ENCODE results near the gene SEMA3E. TPM values are rescaled to one million over a fixed set of nuclear protein-coding genes. Genes with fewer than 3 reads are reported as not detected.

Gene SEMA3E
- total and polyA plus RNA-seq, 5 donors from 2014 or later, result not detected

GRCh38 chr7:83610649-83611304 is 38.2 kb downstream of the SEMA3E start:
- Mint-ChIP-seq H3K27ac (no peak overlapping the region), H3K4me1 (no peaks in the 10 kb centered on the region), H3K9me3 (peaks cover 0 to 11% (median 7%) of the 10 kb centered on the region in 7 donors), H3K36me3 (no peaks in the 10 kb centered on the region), H3K27me3 (no peaks in the 10 kb centered on the region), H3K4me3 (no peak overlapping the region)
- H3K27ac ChIP-seq (ENCODE audit: insufficient read depth, low read length, poor library complexity, severe bottlenecking), result no peak overlapping the region
- H3K4me3 ChIP-seq (ENCODE audit: low read depth, low read length), result no peak overlapping the region
- DNase-seq, result no peak
- H3K36me3 ChIP-seq (ENCODE audit: control insufficient read depth, insufficient read depth, low read length), result no peaks in the 10 kb centered on the region
- H3K4me1 ChIP-seq (ENCODE audit: control insufficient read depth, insufficient read depth, low read length, poor library complexity, severe bottlenecking), result no peaks in the 10 kb centered on the region
- no peak for ATAC-seq (ENCODE audit: low read depth in 2 of 2)
- no peaks in the 10 kb centered on the region for H3K27me3 ChIP-seq (ENCODE audit: control insufficient read depth, insufficient read depth, low read length)
- peaks cover 6 to 7% of the 10 kb centered on the region in 2 experiments for H3K9me3 ChIP-seq (ENCODE audit: control insufficient read depth in 2 of 2, low read length in 2 of 2)

GRCh38 chr7:83608716-83609115 is 40.2 kb downstream of the SEMA3E start:
- Mint-ChIP-seq H3K9me3 (peaks cover 0 to 15% (median 6%) of the 10 kb centered on the region in 7 donors), H3K27me3 (no peaks in the 10 kb centered on the region), H3K27ac (no peak overlapping the region), H3K4me1 (no peaks in the 10 kb centered on the region), H3K36me3 (no peaks in the 10 kb centered on the region), H3K4me3 (no peak overlapping the region)
- no peak for ATAC-seq (ENCODE audit: low read depth in 2 of 2)
- Histone ChIP-seq H3K27ac (ENCODE audit: insufficient read depth, low read length, poor library complexity, severe bottlenecking) (no peak overlapping the region), H3K36me3 (ENCODE audit: control insufficient read depth, insufficient read depth, low read length) (no peaks in the 10 kb centered on the region), H3K27me3 (ENCODE audit: control insufficient read depth, insufficient read depth, low read length) (no peaks in the 10 kb centered on the region), H3K4me3 (ENCODE audit: low read depth, low read length) (no peak overlapping the region), H3K9me3 (ENCODE audit: control insufficient read depth in 2 of 2, low read length in 2 of 2) (peaks cover 6 to 7% of the 10 kb centered on the region in 2 experiments), H3K4me1 (ENCODE audit: control insufficient read depth, insufficient read depth, low read length, poor library complexity, severe bottlenecking) (no peaks in the 10 kb centered on the region)
- no peak for DNase-seq

GRCh38 chr7:83603649-83604048 is 45.3 kb downstream of the SEMA3E start:
- Histone ChIP-seq H3K9me3 (ENCODE audit: control insufficient read depth in 2 of 2, low read length in 2 of 2) (peaks cover 0 to 7% of the 10 kb centered on the region in 2 experiments), H3K4me3 (ENCODE audit: low read depth, low read length) (no peak overlapping the region), H3K27ac (ENCODE audit: insufficient read depth, low read length, poor library complexity, severe bottlenecking) (no peak overlapping the region), H3K36me3 (ENCODE audit: control insufficient read depth, insufficient read depth, low read length) (no peaks in the 10 kb centered on the region), H3K4me1 (ENCODE audit: control insufficient read depth, insufficient read depth, low read length, poor library complexity, severe bottlenecking) (no peaks in the 10 kb centered on the region), H3K27me3 (ENCODE audit: control insufficient read depth, insufficient read depth, low read length) (no peaks in the 10 kb centered on the region)
- DNase-seq (no peak), ATAC-seq (ENCODE audit: low read depth in 2 of 2) (no peak)
- H3K4me1 Mint-ChIP-seq, result no peaks in the 10 kb centered on the region
- no peaks in the 10 kb centered on the region for H3K36me3 Mint-ChIP-seq
- H3K4me3 Mint-ChIP-seq, result no peak overlapping the region
- peaks cover 4 to 18% (median 8%) of the 10 kb centered on the region in 7 donors for H3K9me3 Mint-ChIP-seq
- no peak overlapping the region for H3K27ac Mint-ChIP-seq
- H3K27me3 Mint-ChIP-seq, result no peaks in the 10 kb centered on the region

- no peak overlapping the region for H3K4me3 Mint-ChIP-seq
- peaks cover 3 to 26% (median 6%) of the 10 kb centered on the region in 7 donors for H3K9me3 Mint-ChIP-seq
- Histone ChIP-seq H3K27me3 (ENCODE audit: control insufficient read depth, insufficient read depth, low read length) (no peaks in the 10 kb centered on the region), H3K36me3 (ENCODE audit: control insufficient read depth, insufficient read depth, low read length) (no peaks in the 10 kb centered on the region), H3K4me3 (ENCODE audit: low read depth, low read length) (no peak overlapping the region), H3K27ac (ENCODE audit: insufficient read depth, low read length, poor library complexity, severe bottlenecking) (no peak overlapping the region), H3K9me3 (ENCODE audit: control insufficient read depth in 2 of 2, low read length in 2 of 2) (peaks cover 0 to 2% of the 10 kb centered on the region in 2 experiments), H3K4me1 (ENCODE audit: control insufficient read depth, insufficient read depth, low read length, poor library complexity, severe bottlenecking) (no peaks in the 10 kb centered on the region)
- H3K4me1 Mint-ChIP-seq, result no peaks in the 10 kb centered on the region
- no peaks in the 10 kb centered on the region for H3K36me3 Mint-ChIP-seq
- no peak for ATAC-seq (ENCODE audit: low read depth in 2 of 2)
- DNase-seq, result no peak
- no peaks in the 10 kb centered on the region for H3K27me3 Mint-ChIP-seq
- H3K27ac Mint-ChIP-seq, result no peak overlapping the region
These were observed 49.8 kb downstream of the SEMA3E start for GRCh38 chr7:83599131-83599530.

GRCh38 chr7:83593921-83594475 is 54.9 kb downstream of the SEMA3E start:
- no peaks in the 10 kb centered on the region for H3K27me3 Mint-ChIP-seq
- no peak for ATAC-seq (ENCODE audit: low read depth in 2 of 2)
- H3K36me3 Mint-ChIP-seq, result no peaks in the 10 kb centered on the region

GRCh38 chr7:83588602-83589240 is 60.2 kb downstream of the SEMA3E start:
- Histone ChIP-seq H3K4me1 (ENCODE audit: control insufficient read depth, insufficient read depth, low read length, poor library complexity, severe bottlenecking) (no peaks in the 10 kb centered on the region), H3K36me3 (ENCODE audit: control insufficient read depth, insufficient read depth, low read length) (no peaks in the 10 kb centered on the region), H3K27me3 (ENCODE audit: control insufficient read depth, insufficient read depth, low read length) (no peaks in the 10 kb centered on the region), H3K9me3 (ENCODE audit: control insufficient read depth in 2 of 2, low read length in 2 of 2) (peaks cover 0 to 6% of the 10 kb centered on the region in 2 experiments), H3K27ac (ENCODE audit: insufficient read depth, low read length, poor library complexity, severe bottlenecking) (no peak overlapping the region), H3K4me3 (ENCODE audit: low read depth, low read length) (no peak overlapping the region)
- Mint-ChIP-seq H3K4me3 (no peak overlapping the region), H3K27me3 (no peaks in the 10 kb centered on the region), H3K4me1 (no peaks in the 10 kb centered on the region), H3K9me3 (peaks cover 0 to 11% (median 4%) of the 10 kb centered on the region in 7 donors), H3K27ac (no peak overlapping the region), H3K36me3 (no peaks in the 10 kb centered on the region)
- DNase-seq (no peak), ATAC-seq (ENCODE audit: low read depth in 2 of 2) (no peak)

More at GRCh38 chr7:83593921-83594475, 54.9 kb downstream of the SEMA3E start:
- Histone ChIP-seq H3K27me3 (ENCODE audit: control insufficient read depth, insufficient read depth, low read length) (no peaks in the 10 kb centered on the region), H3K4me3 (ENCODE audit: low read depth, low read length) (no peak overlapping the region), H3K9me3 (ENCODE audit: control insufficient read depth in 2 of 2, low read length in 2 of 2) (no peaks in the 10 kb centered on the region), H3K27ac (ENCODE audit: insufficient read depth, low read length, poor library complexity, severe bottlenecking) (no peak overlapping the region), H3K36me3 (ENCODE audit: control insufficient read depth, insufficient read depth, low read length) (no peaks in the 10 kb centered on the region), H3K4me1 (ENCODE audit: control insufficient read depth, insufficient read depth, low read length, poor library complexity, severe bottlenecking) (no peaks in the 10 kb centered on the region)
- DNase-seq, result no peak
- peaks cover 4 to 25% (median 5%) of the 10 kb centered on the region in 7 donors for H3K9me3 Mint-ChIP-seq
- H3K27ac Mint-ChIP-seq, result no peak overlapping the region
- no peaks in the 10 kb centered on the region for H3K4me1 Mint-ChIP-seq
- H3K4me3 Mint-ChIP-seq, result no peak overlapping the region

- Histone ChIP-seq H3K27me3 (ENCODE audit: control insufficient read depth, insufficient read depth, low read length) (no peaks in the 10 kb centered on the region), H3K4me1 (ENCODE audit: control insufficient read depth, insufficient read depth, low read length, poor library complexity, severe bottlenecking) (no peaks in the 10 kb centered on the region), H3K27ac (ENCODE audit: insufficient read depth, low read length, poor library complexity, severe bottlenecking) (no peak overlapping the region), H3K9me3 (ENCODE audit: control insufficient read depth in 2 of 2, low read length in 2 of 2) (peaks cover 0 to 6% of the 10 kb centered on the region in 2 experiments), H3K4me3 (ENCODE audit: low read depth, low read length) (no peak overlapping the region), H3K36me3 (ENCODE audit: control insufficient read depth, insufficient read depth, low read length) (no peaks in the 10 kb centered on the region)
- ATAC-seq (ENCODE audit: low read depth in 2 of 2), result no peak
- no peak for DNase-seq
- Mint-ChIP-seq H3K27ac (no peak overlapping the region), H3K4me1 (no peaks in the 10 kb centered on the region), H3K36me3 (no peaks in the 10 kb centered on the region), H3K27me3 (no peaks in the 10 kb centered on the region), H3K4me3 (no peak overlapping the region), H3K9me3 (peaks cover 0 to 9% (median 6%) of the 10 kb centered on the region in 7 donors)
These were observed 62.7 kb downstream of the SEMA3E start for GRCh38 chr7:83586281-83586680.
